ENCODE data around the gene MRPS9.

The MRPS9 gene

GRCh38 chr2:105081006-105081601, 43.2 kb downstream of the MRPS9 start:
- DNase-seq, result no peak

- DNase-seq, result no peak
Measured at GRCh38 chr2:105082107-105082506, 44.2 kb downstream of the MRPS9 start.

- DNase-seq, result no peak
Measured at GRCh38 chr2:105085525-105085924, 47.7 kb downstream of the MRPS9 start.

- DNase-seq, result no peak
Measured at GRCh38 chr2:105087273-105087672, 49.4 kb downstream of the MRPS9 start.

GRCh38 chr2:105090091-105090490, 52.2 kb downstream of the MRPS9 start:
- DNase-seq, result no peak

- no peak for DNase-seq
Measured at GRCh38 chr2:105092797-105093196, 54.9 kb downstream of the MRPS9 start.

GRCh38 chr2:105099153-105099552, 61.3 kb downstream of the MRPS9 start:
- DNase-seq, result no peak

- no peak for DNase-seq
Measured at GRCh38 chr2:105100046-105100840, 62.4 kb downstream of the MRPS9 start.

- no peak for DNase-seq
Measured at GRCh38 chr2:105102001-105102400, 64.1 kb downstream of the MRPS9 start.

GRCh38 chr2:105102963-105103421, 65.1 kb downstream of the MRPS9 start:
- no peak for DNase-seq

- no peak for DNase-seq
Measured at GRCh38 chr2:105103481-105103880, 65.6 kb downstream of the MRPS9 start.

- DNase-seq, result no peak
Measured at GRCh38 chr2:105104208-105104731, 66.4 kb downstream of the MRPS9 start.

GRCh38 chr2:105110295-105110829, 72.5 kb downstream of the MRPS9 start:
- no peak for DNase-seq

GRCh38 chr2:105111365-105112150, 73.7 kb downstream of the MRPS9 start:
- DNase-seq, result no peak

GRCh38 chr2:105112345-105112744, 74.5 kb downstream of the MRPS9 start:
- DNase-seq, result no peak

- no peak for DNase-seq
Measured at GRCh38 chr2:105113616-105114291, 75.9 kb downstream of the MRPS9 start.

GRCh38 chr2:105114551-105114950, 76.7 kb downstream of the MRPS9 start:
- DNase-seq, result peak; percentile 23

- no peak for DNase-seq
Measured at GRCh38 chr2:105116348-105116747, 78.5 kb downstream of the MRPS9 start.

- DNase-seq, result no peak
Measured at GRCh38 chr2:105117565-105117964, 79.7 kb downstream of the MRPS9 start.

GRCh38 chr2:105118960-105119359, 81.1 kb downstream of the MRPS9 start:
- DNase-seq, result no peak

GRCh38 chr2:105121434-105121833, 83.6 kb downstream of the MRPS9 start:
- DNase-seq, result no peak

GRCh38 chr2:105125428-105125827, 87.6 kb downstream of the MRPS9 start:
- no peak for DNase-seq

GRCh38 chr2:105125920-105126319, 88.1 kb downstream of the MRPS9 start:
- DNase-seq, result no peak
